LNCAP (cell line): ENCODE data around the gene MVB12B.

ENCODE experiments used
- TF ChIP-seq, protein P1 (sequence below): fragments of 450-650 bp; IDR thresholded peaks from 2 replicates; pipeline ENCODE4 v1.5.1; 2017; ENCODE audit warnings: mild to moderate bottlenecking

Gene MVB12B

DNA sequence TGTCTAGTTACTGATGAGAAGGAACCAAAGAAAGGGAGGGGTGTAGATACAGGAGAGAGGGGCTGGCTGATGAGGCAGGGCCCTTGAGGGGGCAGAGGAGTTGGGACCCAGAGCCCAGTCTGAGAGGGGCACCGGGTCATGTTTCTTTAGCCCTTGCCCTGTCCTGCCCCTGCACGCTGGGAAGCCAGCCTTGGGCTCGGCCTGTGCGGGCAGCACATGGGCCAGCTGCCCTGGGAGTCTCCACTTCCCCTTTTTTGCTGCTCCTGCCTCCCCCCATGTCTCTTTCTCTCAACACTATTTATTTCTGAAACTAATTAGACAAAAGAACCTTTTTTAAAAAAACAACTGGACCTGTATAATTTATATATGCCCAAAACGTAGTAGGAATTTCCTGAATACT, 20.5 kb downstream of the MVB12B start:
- TF ChIP-seq, protein P1, sequence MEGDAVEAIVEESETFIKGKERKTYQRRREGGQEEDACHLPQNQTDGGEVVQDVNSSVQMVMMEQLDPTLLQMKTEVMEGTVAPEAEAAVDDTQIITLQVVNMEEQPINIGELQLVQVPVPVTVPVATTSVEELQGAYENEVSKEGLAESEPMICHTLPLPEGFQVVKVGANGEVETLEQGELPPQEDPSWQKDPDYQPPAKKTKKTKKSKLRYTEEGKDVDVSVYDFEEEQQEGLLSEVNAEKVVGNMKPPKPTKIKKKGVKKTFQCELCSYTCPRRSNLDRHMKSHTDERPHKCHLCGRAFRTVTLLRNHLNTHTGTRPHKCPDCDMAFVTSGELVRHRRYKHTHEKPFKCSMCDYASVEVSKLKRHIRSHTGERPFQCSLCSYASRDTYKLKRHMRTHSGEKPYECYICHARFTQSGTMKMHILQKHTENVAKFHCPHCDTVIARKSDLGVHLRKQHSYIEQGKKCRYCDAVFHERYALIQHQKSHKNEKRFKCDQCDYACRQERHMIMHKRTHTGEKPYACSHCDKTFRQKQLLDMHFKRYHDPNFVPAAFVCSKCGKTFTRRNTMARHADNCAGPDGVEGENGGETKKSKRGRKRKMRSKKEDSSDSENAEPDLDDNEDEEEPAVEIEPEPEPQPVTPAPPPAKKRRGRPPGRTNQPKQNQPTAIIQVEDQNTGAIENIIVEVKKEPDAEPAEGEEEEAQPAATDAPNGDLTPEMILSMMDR: no peak

- TF ChIP-seq, protein P1: no peak
Measured at GRCh38 chr9:126347911-126348760, 21.5 kb downstream of the MVB12B start.

- TF ChIP-seq, protein P1: no peak
Measured at GRCh38 chr9:126348911-126349550, 22.4 kb downstream of the MVB12B start.

GRCh38 chr9:126354887-126355770, 28.5 kb downstream of the MVB12B start:
- TF ChIP-seq, protein P1: no peak

DNA sequence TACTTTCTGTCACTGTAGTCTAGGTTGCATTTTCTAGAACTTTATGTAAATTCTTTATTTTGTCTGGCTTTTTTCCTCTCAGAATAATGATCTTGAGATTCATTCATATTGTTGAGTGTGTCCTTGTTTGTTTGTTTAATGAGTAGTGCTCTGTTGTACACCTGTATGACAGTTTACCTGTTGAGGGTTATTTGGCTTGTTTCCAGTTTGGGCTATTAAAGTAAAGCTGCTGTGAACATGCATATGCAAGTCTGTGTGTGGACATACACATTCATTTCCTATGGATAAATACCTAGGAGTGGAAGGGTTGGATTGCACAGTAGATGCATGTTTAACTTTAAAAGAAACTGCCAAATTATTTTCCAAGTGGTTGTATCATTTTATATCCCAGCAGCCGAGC, 30.4 kb downstream of the MVB12B start:
- TF ChIP-seq, protein P1: no peak

DNA sequence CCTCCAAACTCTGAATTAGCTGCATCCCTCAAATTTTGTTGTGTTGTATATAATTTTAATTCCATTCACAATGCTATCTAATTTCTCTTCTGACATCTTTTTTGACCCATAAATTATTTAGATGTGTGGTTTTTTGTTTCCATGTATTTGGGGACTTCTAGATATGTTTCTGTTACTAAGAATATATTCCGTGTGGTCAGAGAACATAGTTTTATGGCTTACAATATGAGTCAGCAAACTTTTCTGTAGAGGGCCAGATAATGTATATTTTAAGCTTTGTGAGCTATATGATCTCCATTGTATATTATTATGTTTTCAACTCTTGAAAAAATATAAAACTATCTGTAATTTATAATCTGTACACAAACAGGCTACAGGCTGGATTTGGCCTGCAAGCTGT, 33.4 kb downstream of the MVB12B start:
- TF ChIP-seq, protein P1: no peak

DNA sequence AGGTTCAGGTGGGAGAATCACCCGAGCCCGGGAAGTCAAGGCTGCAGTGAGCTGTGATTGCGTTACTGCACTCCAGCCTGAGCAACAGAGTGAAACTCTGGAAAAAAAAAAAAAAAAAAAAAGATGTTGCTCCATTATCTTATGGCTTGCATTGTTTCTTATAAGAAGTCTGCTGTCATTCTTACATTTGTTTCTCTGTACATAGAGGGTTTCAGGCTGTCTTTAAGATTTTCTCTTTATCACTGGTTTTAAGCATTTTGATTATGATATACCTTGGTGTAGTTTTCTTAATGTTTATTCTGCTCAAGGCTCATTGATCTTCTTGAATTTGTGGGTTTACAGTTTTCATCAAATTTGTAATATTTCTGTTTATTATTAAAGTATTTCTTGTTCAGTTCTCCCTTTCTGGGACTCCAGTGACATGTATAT, 35.2 kb downstream of the MVB12B start:
- TF ChIP-seq, protein P1: no peak
